Stimulated activated CD8-positive, alpha-beta memory T cell treated with anti-CD3 and anti-CD28 coated beads, Interleukin-4, amount 100 ng/mL, for 48 hours (primary cell): ENCODE measurements around the gene ZNF638.

ENCODE experiments used
- DNase-seq: peaks from one replicate; pipeline ENCODE4 v3.0.0-alpha.2; 2020

The ZNF638 gene

GRCh38 chr2:71333619-71334018 lies 2.0 kb downstream of the ZNF638 start:
- no peak for DNase-seq

DNA sequence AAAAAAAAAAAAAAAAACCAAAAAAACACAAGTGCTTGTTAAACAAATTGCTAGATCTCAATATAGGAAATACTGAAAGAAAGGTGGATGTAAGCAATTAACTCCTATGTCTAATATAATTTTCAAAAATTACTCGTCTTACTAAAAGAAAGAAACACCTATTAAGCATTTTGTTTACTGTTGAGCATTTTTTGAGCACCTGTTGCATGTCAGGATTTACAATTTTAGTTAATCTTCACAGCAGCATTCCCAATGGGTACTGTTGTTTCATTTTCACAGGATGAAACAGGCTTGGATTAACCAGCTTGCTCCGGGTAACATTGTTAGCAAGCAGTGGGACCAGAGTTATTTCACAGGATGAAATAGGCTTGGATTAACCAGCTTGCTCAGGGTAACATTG lies 4.8 kb downstream of the ZNF638 start:
- no peak for DNase-seq

- DNase-seq: no peak
Measured at GRCh38 chr2:71336802-71337201, 5.2 kb downstream of the ZNF638 start.

GRCh38 chr2:71337776-71338175 lies 6.2 kb downstream of the ZNF638 start:
- no peak for DNase-seq

GRCh38 chr2:71339685-71340084 lies 8.1 kb downstream of the ZNF638 start:
- DNase-seq: no peak

- DNase-seq: no peak
Measured at GRCh38 chr2:71340176-71340575, 8.6 kb downstream of the ZNF638 start.

DNA sequence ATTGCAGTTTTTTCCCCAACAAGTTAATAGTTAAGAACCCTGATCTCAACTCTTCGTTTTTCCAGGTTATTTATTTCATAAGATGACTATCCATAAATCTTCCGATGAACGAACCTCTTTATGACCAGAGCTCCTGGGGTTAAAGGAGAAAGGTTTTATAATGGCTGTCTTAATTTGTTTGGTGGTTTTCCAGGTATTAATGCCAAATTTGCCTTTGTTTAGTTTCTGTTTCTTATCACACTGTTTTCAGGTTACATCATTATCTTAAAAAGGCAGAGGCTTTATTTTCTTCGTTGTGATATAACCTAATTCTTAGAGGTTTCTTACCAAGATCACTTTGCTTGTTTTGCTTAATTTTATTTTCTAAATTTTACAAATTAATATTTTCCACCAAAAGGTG lies 10.1 kb downstream of the ZNF638 start:
- no peak for DNase-seq

GRCh38 chr2:71346065-71346464 lies 14.5 kb downstream of the ZNF638 start:
- no peak for DNase-seq

- DNase-seq: no peak
Measured at GRCh38 chr2:71347517-71347916, 15.9 kb downstream of the ZNF638 start.

- no peak for DNase-seq
Measured at GRCh38 chr2:71348302-71348701, 16.7 kb downstream of the ZNF638 start.

GRCh38 chr2:71353248-71353647 lies 21.7 kb downstream of the ZNF638 start:
- no peak for DNase-seq

DNA sequence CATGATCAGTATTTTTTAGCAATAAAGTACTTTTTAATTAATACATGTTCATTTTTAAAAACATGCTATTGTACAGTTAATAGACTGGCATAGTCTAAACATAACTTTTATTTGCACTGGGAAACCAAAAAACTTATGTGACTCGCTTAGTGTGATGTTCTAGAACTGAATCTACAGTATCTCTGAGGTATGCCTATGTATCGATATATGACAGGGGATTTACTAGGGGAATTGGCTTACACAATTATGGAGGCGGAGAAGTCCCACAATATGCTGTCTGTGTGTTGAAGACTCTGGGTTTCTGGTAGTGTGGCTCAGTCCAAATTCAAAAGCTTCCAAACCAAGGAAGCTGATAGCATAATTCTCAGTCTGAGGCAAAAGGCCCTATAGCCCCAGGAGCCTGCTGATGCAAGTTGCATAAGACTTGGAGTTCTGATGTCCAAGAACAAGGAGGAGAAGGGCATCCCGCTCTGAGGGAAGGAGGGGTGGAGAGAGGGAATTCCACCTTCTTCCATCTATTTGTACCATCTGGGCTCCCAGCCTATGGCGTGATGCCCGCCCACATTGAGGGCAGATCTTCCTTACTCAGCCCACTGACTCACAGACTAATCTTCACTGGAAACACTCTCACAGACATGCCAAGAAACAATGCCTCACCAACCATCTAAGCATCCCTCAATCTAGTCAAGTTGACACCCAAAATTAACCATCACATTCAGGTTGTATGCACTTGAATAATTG lies 27.5 kb downstream of the ZNF638 start:
- peak; percentile 50 for DNase-seq

DNA sequence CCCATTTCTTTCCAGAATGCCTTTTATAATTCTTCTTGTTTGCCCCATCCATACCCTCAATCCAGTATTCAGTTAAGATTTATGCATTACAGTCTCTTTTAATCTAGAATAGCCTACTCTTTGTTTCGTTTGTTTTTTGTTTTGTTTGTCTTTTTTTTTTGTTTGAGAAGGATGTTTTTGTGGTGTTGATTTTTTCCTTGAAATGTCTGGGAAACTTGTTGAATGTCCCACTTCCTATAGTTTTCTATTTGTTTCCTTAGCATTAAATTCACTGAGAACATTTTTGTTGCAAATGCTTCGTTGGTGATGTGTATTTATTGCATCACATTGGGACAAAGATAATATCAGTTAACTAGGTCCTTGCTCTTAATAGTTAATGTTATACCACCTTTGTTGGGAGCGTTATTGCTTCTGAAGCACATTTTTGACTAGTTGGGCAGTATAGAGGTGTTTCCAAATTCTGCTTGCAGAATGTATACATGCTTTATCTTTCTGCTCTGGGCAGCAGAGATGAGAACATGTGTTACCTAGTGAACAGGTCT lies 28.9 kb downstream of the ZNF638 start:
- no peak for DNase-seq

DNA sequence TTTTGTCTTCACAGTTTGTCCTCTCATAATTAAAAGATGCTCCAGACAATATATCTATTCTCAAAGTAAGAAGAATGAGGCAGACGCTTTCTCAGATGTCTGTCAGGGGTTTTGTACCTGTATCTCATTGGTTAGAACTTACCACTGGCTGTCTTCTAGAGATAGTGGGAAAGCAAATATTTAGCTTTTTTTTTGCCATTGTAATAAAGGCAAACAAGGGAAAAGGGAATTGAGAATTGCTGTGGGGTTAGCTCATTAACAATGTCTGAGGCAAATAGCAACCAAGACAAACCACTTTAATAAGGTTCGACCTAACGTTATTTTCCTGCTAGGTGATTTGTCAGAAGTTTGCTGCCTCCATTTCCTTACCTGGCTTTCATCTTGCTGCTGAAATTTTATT lies 30.0 kb downstream of the ZNF638 start:
- no peak for DNase-seq

GRCh38 chr2:71362447-71362846 lies 30.9 kb downstream of the ZNF638 start:
- no peak for DNase-seq

DNA sequence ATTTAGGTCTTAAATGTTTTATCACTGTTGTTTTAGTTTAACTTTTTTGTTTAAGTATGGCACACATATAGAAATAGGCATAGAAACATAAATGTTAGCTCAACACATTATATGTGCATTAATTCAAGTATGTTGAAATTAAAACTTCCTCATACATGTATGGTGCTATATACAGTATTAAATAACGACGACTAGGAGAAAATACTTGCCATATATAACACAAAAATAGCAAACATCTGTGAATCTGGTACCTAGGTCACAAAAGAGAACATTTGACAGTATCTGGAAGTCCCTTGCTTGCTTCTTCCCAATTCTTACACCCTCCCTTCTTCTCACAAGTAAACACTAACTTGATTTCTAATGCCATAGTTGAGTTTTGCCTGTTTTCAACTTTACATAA lies 38.4 kb downstream of the ZNF638 start:
- no peak for DNase-seq

GRCh38 chr2:71372042-71372441 lies 40.5 kb downstream of the ZNF638 start:
- DNase-seq: no peak

GRCh38 chr2:71379086-71379485 lies 47.5 kb downstream of the ZNF638 start:
- no peak for DNase-seq

DNA sequence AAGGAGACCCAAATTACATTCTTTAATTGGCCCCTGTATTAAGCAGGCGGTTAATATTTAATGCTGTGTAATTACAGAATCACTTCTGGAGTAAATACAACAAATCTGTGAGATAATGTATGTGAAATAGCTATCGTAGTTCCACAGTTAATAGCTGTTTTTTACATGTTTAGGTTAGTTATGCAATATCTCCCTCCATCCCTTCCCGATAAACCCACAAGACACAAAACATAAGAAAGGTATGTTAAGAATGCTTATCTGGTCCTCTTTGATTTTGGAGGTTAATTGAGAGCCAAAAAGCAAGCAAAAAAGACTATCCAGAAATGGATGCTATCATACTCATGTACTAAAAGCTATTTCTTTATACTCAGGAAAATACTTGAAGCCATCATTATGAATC lies 49.1 kb downstream of the ZNF638 start:
- no peak for DNase-seq

DNA sequence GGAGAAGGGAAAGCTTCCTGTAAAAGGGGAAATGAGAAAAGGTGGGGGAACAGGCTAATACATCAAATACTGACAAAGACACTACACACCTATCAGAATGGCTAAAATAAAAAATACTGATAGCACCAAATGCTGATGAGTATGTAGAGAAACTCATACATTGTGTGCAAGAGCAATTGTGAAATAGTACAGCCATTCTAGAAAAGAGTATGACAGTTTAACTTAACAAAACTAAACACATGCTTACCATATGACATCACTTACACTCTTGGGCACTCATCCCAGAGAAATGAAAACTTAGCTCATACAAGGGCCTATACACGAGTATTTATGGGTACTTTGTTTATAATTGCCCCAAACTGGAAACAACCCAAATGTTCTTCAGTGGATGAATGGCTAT lies 53.4 kb downstream of the ZNF638 start:
- no peak for DNase-seq

GRCh38 chr2:71388214-71388613 lies 56.6 kb downstream of the ZNF638 start:
- DNase-seq: no peak

GRCh38 chr2:71389384-71390072 lies 57.9 kb downstream of the ZNF638 start:
- no peak for DNase-seq

DNA sequence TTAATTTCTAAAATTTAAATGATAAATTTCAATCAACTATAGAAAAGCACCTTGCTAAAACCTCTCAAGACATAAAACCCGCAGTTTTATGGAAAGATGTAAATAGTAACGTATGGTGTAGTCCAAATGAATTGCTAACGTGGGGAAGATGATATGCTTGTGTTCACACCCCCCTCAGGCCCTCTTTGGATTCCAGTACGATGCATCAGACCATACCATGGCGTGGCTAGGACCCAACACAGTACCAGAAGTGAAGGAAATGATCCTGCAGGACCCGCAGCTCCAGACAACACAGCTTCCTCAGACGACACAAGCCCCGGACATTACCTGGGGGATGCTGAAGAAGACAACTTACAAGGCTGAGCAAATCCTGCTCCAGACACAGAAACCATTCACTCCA lies 61.6 kb downstream of the ZNF638 start:
- no peak for DNase-seq

GRCh38 chr2:71395471-71395870 lies 63.9 kb downstream of the ZNF638 start:
- no peak for DNase-seq

DNA sequence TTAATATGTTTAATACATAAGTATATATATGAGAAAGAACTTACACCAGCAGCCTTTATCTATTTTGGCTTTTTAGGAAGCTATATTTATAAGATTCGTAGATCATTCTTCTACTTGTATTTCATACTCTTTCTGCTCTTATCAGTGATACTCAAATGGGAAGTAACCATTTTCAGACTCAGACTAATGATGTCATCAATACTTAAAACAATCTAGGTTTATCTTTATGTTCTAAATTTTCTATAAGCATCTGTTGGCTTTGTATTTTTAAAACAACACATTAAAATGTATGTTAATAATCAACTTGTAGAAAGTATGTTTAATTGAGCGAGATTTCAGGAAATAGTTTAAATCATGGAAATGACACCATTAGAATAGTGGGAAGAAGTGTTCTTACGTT lies 70.8 kb downstream of the ZNF638 start:
- DNase-seq: no peak
